ENCODE results near the gene GALNT12. TPM values are rescaled to one million over a fixed set of nuclear protein-coding genes. Genes with fewer than 3 reads are reported as not detected.

The GALNT12 gene
- total RNA-seq, 1 experiment from 2014 or later, result 31.2 TPM

GRCh38 chr9:98864281-98865174, 57.1 kb downstream of the GALNT12 start:
- Histone ChIP-seq H2AFZ (ENCODE audit: low read depth, low read length, poor library complexity, severe bottlenecking) (no peak overlapping the region), H3K4me1 (ENCODE audit: control insufficient read depth in 1 of 2, insufficient read depth in 2 of 2, low read length in 2 of 2) (peaks cover 0 to 5% of the 10 kb centered on the region in 2 experiments; a peak in 1 of 4 replicates), H3K9ac (ENCODE audit: low read length) (no peak overlapping the region), H4K20me1 (ENCODE audit: insufficient read depth) (no peaks in the 10 kb centered on the region), H3K4me3 (replicated peaks in 1 of 2; ENCODE audit: low read depth in 1 of 2, low read length in 2 of 2) (no peak overlapping the region), H3K9me2 (ENCODE audit: insufficient read depth) (no peaks in the 10 kb centered on the region), H3K4me2 (ENCODE audit: low read length) (no peak overlapping the region), H3K27ac (ENCODE audit: low read depth, low read length) (no peak overlapping the region), H3K9me3 (ENCODE audit: control insufficient read depth in 1 of 2, insufficient read depth in 1 of 2, low read depth in 1 of 2, low read length in 2 of 2) (no peaks in the 10 kb centered on the region), H3K27me3 (ENCODE audit: insufficient read depth, low read length) (no peaks in the 10 kb centered on the region), H3K36me3 (ENCODE audit: control insufficient read depth in 1 of 2, insufficient read depth in 2 of 2, low read length in 2 of 2) (no peaks in the 10 kb centered on the region), H3K79me2 (ENCODE audit: insufficient read depth, low read length) (no peaks in the 10 kb centered on the region)
- intact Hi-C loops (cut with micrococcal nuclease), result no loop called here
- no TSS peak for BruUV-seq (replicated peaks)
- ChIA-PET CTCF (no interaction called here), RAD21 (ENCODE audit: low non-redundant PET in 1 of 2, low total read pairs in 2 of 2, uncharacterized antibody in 2 of 2, unreplicated experiment in 2 of 2) (no interaction called here), POLR2A (no interaction called here)
- DNase-seq (ENCODE audit: low read depth, low spot score) (no peak), ATAC-seq (no peak)
- no peak for TF ChIP-seq YY1 (IDR thresholded peaks at IDR 0.05; ENCODE audit: extremely low read depth, insufficient replicate concordance, low read depth, low read length)
- TF ChIP-seq ZFX (IDR thresholded peaks at IDR 0.05), result no peak
- TF ChIP-seq ZNF274 (IDR thresholded peaks at IDR 0.05; ENCODE audit: low read depth, low read length), result no peak
- no peak for TF ChIP-seq RAD21 (IDR thresholded peaks at IDR 0.05; ENCODE audit: low read depth)
- TF ChIP-seq EZH2 (IDR thresholded peaks at IDR 0.05), result no peak

- no peak overlapping the region for H2AFZ ChIP-seq (ENCODE audit: low read depth, low read length, poor library complexity, severe bottlenecking)
- ChIA-PET RAD21 (ENCODE audit: low non-redundant PET in 1 of 2, low total read pairs in 2 of 2, uncharacterized antibody in 2 of 2, unreplicated experiment in 2 of 2) (no interaction called here), CTCF (no interaction called here), POLR2A (no interaction called here)
- no peak for ATAC-seq
- intact Hi-C loops (cut with micrococcal nuclease), result no loop called here
- no peak overlapping the region for H3K27ac ChIP-seq (ENCODE audit: low read depth, low read length)
- no peak overlapping the region for H3K9ac ChIP-seq (ENCODE audit: low read length)
- no peaks in the 10 kb centered on the region for H3K36me3 ChIP-seq (ENCODE audit: control insufficient read depth in 1 of 2, insufficient read depth in 2 of 2, low read length in 2 of 2)
- no peaks in the 10 kb centered on the region for H4K20me1 ChIP-seq (ENCODE audit: insufficient read depth)
- TF ChIP-seq SRF (IDR thresholded peaks at IDR 0.05; ENCODE audit: low read depth), result no peak
- no peak for TF ChIP-seq POLR2A (IDR thresholded peaks at IDR 0.05; ENCODE audit: borderline replicate concordance, extremely low read depth, insufficient read depth, insufficient read length)
- TF ChIP-seq, protein P1, sequence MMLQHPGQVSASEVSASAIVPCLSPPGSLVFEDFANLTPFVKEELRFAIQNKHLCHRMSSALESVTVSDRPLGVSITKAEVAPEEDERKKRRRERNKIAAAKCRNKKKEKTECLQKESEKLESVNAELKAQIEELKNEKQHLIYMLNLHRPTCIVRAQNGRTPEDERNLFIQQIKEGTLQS (IDR thresholded peaks at IDR 0.05), result no peak
- TF ChIP-seq SP1 (IDR thresholded peaks at IDR 0.05; ENCODE audit: low read depth), result no peak
- no peak overlapping the region for H3K4me2 ChIP-seq (ENCODE audit: low read length)
- H3K79me2 ChIP-seq (ENCODE audit: insufficient read depth, low read length), result no peaks in the 10 kb centered on the region
- no TSS peak for BruUV-seq (replicated peaks)
- DNase-seq (ENCODE audit: low read depth, low spot score), result no peak
- no peaks in the 10 kb centered on the region for H3K27me3 ChIP-seq (ENCODE audit: insufficient read depth, low read length)
- H3K4me1 ChIP-seq (ENCODE audit: control insufficient read depth in 1 of 2, insufficient read depth in 2 of 2, low read length in 2 of 2), result peaks cover 0 to 5% of the 10 kb centered on the region in 2 experiments; a peak in 1 of 4 replicates
- H3K4me3 ChIP-seq (replicated peaks in 1 of 2; ENCODE audit: low read depth in 1 of 2, low read length in 2 of 2), result no peak overlapping the region
- H3K9me3 ChIP-seq (ENCODE audit: control insufficient read depth in 1 of 2, insufficient read depth in 1 of 2, low read depth in 1 of 2, low read length in 2 of 2), result no peaks in the 10 kb centered on the region
- no peaks in the 10 kb centered on the region for H3K9me2 ChIP-seq (ENCODE audit: insufficient read depth)
Measured at GRCh38 chr9:98865284-98865875, 57.9 kb downstream of the GALNT12 start.
